ENCODE data around the gene CRHR2.

CRHR2 gene

DNA sequence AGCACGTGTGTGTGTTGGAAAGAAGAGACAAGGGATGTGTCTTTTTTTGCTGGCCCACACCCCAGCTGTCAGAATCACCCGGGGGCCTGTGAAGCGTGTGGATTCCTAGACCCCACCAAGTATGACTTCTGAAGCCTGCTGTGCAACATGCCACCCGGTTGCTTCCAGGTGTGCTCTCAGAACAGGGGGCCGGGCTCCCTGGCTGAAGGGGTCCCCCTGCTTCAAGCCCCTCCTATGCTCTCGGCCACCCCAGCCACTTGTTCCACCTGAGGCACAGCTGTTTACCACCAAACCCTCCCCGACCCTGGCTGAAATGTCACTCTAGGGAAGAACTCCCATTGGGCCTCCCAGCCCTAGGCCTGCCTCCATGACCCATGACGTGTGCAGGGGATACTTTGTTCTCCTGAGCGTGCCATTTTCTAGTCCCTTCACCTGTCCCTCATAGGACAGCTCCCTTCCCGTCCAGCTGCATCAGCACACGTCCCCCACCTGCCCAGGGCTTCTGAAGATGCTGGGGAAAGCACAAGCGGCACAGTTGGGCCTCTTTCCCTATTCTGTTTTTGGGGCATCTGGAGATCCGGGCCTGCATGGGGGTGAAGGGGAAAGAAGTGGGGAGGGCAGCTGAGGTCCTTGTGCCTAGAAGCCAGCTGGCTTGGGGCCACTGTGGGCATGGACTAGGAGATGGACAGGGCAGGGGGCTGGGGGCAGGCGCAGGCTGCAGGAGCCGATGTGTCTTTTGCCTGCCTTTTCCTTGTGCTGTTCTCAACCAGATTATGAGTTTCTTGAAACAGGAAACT, 33.3 kb downstream of the CRHR2 start:
- no peak overlapping the region for H3K14ac ChIP-seq (ENCODE audit: low read length)
- H4K91ac ChIP-seq (ENCODE audit: low read depth, low read length): no peak overlapping the region
- no peak overlapping the region for H2AK5ac ChIP-seq (ENCODE audit: low read length)
- H3K4me2 ChIP-seq (ENCODE audit: low read length): no peak overlapping the region
- no peak overlapping the region for H2AFZ ChIP-seq (ENCODE audit: insufficient read depth, low read length, poor library complexity)
- H4K12ac ChIP-seq (ENCODE audit: low read depth, low read length): no peak overlapping the region
- no peaks in the 10 kb centered on the region for H3K27me3 ChIP-seq (ENCODE audit: insufficient read depth, low read length)
- H3K9ac ChIP-seq (ENCODE audit: low read length): no peak overlapping the region
- H3K18ac ChIP-seq (ENCODE audit: low read length): no peak overlapping the region
- H3K79me1 ChIP-seq (ENCODE audit: low read length): no peaks in the 10 kb centered on the region
- no peaks in the 10 kb centered on the region for H3K79me2 ChIP-seq (ENCODE audit: control insufficient read depth, insufficient read depth, low read length, poor library complexity)
- no peak overlapping the region for H3K23ac ChIP-seq (ENCODE audit: low read length)
- no peak overlapping the region for H4K8ac ChIP-seq (ENCODE audit: low read depth, low read length)
- no peak overlapping the region for H3K4ac ChIP-seq (ENCODE audit: low read depth, low read length)
- H3K27ac ChIP-seq (ENCODE audit: low read depth, low read length): no peak overlapping the region
- DNase-seq: no peak
- peaks cover 0 to 4% of the 10 kb centered on the region in 2 experiments for H3K4me1 ChIP-seq (ENCODE audit: control insufficient read depth in 1 of 2, insufficient read depth in 2 of 2, low read length in 2 of 2)
- no peak overlapping the region for H2BK12ac ChIP-seq (ENCODE audit: low read length)
- no peak overlapping the region for H2BK120ac ChIP-seq (ENCODE audit: insufficient read depth, low read length, poor library complexity)
- H2BK5ac ChIP-seq (ENCODE audit: low read depth, low read length, poor library complexity): no peak overlapping the region
- peaks cover 2 to 9% of the 10 kb centered on the region in 2 experiments for H3K36me3 ChIP-seq (ENCODE audit: control insufficient read depth in 1 of 2, insufficient read depth in 2 of 2, low read length in 2 of 2)
- no peak overlapping the region for H3K4me3 ChIP-seq (ENCODE audit: low read depth, low read length)
- H3K9me3 ChIP-seq (ENCODE audit: insufficient read depth, low read depth, low read length): no peaks in the 10 kb centered on the region
- no CpG with 5 or more reads among the region's 15 CpGs for WGBS (ENCODE audit: extremely low coverage, insufficient coverage, insufficient read length)

- Histone ChIP-seq H4K91ac (ENCODE audit: low read depth, low read length) (no peak overlapping the region), H3K4me1 (ENCODE audit: control insufficient read depth in 1 of 2, insufficient read depth in 2 of 2, low read length in 2 of 2) (peaks cover 0 to 5% of the 10 kb centered on the region in 2 experiments), H3K4me2 (ENCODE audit: low read length) (no peak overlapping the region), H3K4ac (ENCODE audit: low read depth, low read length) (no peak overlapping the region), H2AK5ac (ENCODE audit: low read length) (no peak overlapping the region), H3K36me3 (ENCODE audit: control insufficient read depth in 1 of 2, insufficient read depth in 2 of 2, low read length in 2 of 2) (peaks cover 2 to 11% of the 10 kb centered on the region in 2 experiments), H3K18ac (ENCODE audit: low read length) (no peak overlapping the region), H4K8ac (ENCODE audit: low read depth, low read length) (no peak overlapping the region), H3K79me2 (ENCODE audit: control insufficient read depth, insufficient read depth, low read length, poor library complexity) (peaks cover 2% of the 10 kb centered on the region), H3K23ac (ENCODE audit: low read length) (no peak overlapping the region), H2BK5ac (ENCODE audit: low read depth, low read length, poor library complexity) (no peak overlapping the region), H3K14ac (ENCODE audit: low read length) (no peak overlapping the region), H4K12ac (ENCODE audit: low read depth, low read length) (no peak overlapping the region), H3K9ac (ENCODE audit: low read length) (no peak overlapping the region), H3K27ac (ENCODE audit: low read depth, low read length) (no peak overlapping the region), H3K9me3 (ENCODE audit: insufficient read depth, low read depth, low read length) (no peaks in the 10 kb centered on the region), H2BK120ac (ENCODE audit: insufficient read depth, low read length, poor library complexity) (no peak overlapping the region), H2BK12ac (ENCODE audit: low read length) (no peak overlapping the region), H3K4me3 (ENCODE audit: low read depth, low read length) (no peak overlapping the region), H3K79me1 (ENCODE audit: low read length) (no peaks in the 10 kb centered on the region), H2AFZ (ENCODE audit: insufficient read depth, low read length, poor library complexity) (no peak overlapping the region), H3K27me3 (ENCODE audit: insufficient read depth, low read length) (no peaks in the 10 kb centered on the region)
- no CpG with 5 or more reads among the region's 10 CpGs for WGBS (ENCODE audit: extremely low coverage, insufficient coverage, insufficient read length)
- no peak for DNase-seq
These were observed 34.5 kb downstream of the CRHR2 start for GRCh38 chr7:30647589-30648364.

GRCh38 chr7:30646154-30646553, 36.1 kb downstream of the CRHR2 start:
- H2BK5ac ChIP-seq (ENCODE audit: low read depth, low read length, poor library complexity): no peak overlapping the region
- no peak overlapping the region for H3K23ac ChIP-seq (ENCODE audit: low read length)
- no CpG with 5 or more reads among the region's 12 CpGs for WGBS (ENCODE audit: extremely low coverage, insufficient coverage, insufficient read length)
- no peak overlapping the region for H3K27ac ChIP-seq (ENCODE audit: low read depth, low read length)
- H3K36me3 ChIP-seq (ENCODE audit: control insufficient read depth in 1 of 2, insufficient read depth in 2 of 2, low read length in 2 of 2): peaks cover 2 to 11% of the 10 kb centered on the region in 2 experiments
- no peak overlapping the region for H3K4me3 ChIP-seq (ENCODE audit: low read depth, low read length)
- DNase-seq: no peak
- no peak overlapping the region for H2AK5ac ChIP-seq (ENCODE audit: low read length)
- no peaks in the 10 kb centered on the region for H3K27me3 ChIP-seq (ENCODE audit: insufficient read depth, low read length)
- no peak overlapping the region for H3K9ac ChIP-seq (ENCODE audit: low read length)
- H2BK12ac ChIP-seq (ENCODE audit: low read length): no peak overlapping the region
- no peak overlapping the region for H3K4me2 ChIP-seq (ENCODE audit: low read length)
- no peak overlapping the region for H4K91ac ChIP-seq (ENCODE audit: low read depth, low read length)
- H3K18ac ChIP-seq (ENCODE audit: low read length): no peak overlapping the region
- H3K4me1 ChIP-seq (ENCODE audit: control insufficient read depth in 1 of 2, insufficient read depth in 2 of 2, low read length in 2 of 2): peaks cover 0 to 1% of the 10 kb centered on the region in 2 experiments
- no peak overlapping the region for H4K12ac ChIP-seq (ENCODE audit: low read depth, low read length)
- peaks cover 2% of the 10 kb centered on the region for H3K79me2 ChIP-seq (ENCODE audit: control insufficient read depth, insufficient read depth, low read length, poor library complexity)
- H3K9me3 ChIP-seq (ENCODE audit: insufficient read depth, low read depth, low read length): no peaks in the 10 kb centered on the region
- H3K14ac ChIP-seq (ENCODE audit: low read length): no peak overlapping the region
- no peaks in the 10 kb centered on the region for H3K79me1 ChIP-seq (ENCODE audit: low read length)
- no peak overlapping the region for H3K4ac ChIP-seq (ENCODE audit: low read depth, low read length)
- H2AFZ ChIP-seq (ENCODE audit: insufficient read depth, low read length, poor library complexity): no peak overlapping the region
- H4K8ac ChIP-seq (ENCODE audit: low read depth, low read length): no peak overlapping the region
- no peak overlapping the region for H2BK120ac ChIP-seq (ENCODE audit: insufficient read depth, low read length, poor library complexity)

GRCh38 chr7:30645661-30646060, 36.6 kb downstream of the CRHR2 start:
- H4K91ac ChIP-seq (ENCODE audit: low read depth, low read length): no peak overlapping the region
- no peak overlapping the region for H3K27ac ChIP-seq (ENCODE audit: low read depth, low read length)
- H3K4ac ChIP-seq (ENCODE audit: low read depth, low read length): no peak overlapping the region
- H2BK120ac ChIP-seq (ENCODE audit: insufficient read depth, low read length, poor library complexity): no peak overlapping the region
- no peak overlapping the region for H3K14ac ChIP-seq (ENCODE audit: low read length)
- H3K23ac ChIP-seq (ENCODE audit: low read length): no peak overlapping the region
- no peak overlapping the region for H4K8ac ChIP-seq (ENCODE audit: low read depth, low read length)
- no peak overlapping the region for H4K12ac ChIP-seq (ENCODE audit: low read depth, low read length)
- no peaks in the 10 kb centered on the region for H3K79me1 ChIP-seq (ENCODE audit: low read length)
- peaks cover 0 to 1% of the 10 kb centered on the region in 2 experiments for H3K4me1 ChIP-seq (ENCODE audit: control insufficient read depth in 1 of 2, insufficient read depth in 2 of 2, low read length in 2 of 2)
- H3K36me3 ChIP-seq (ENCODE audit: control insufficient read depth in 1 of 2, insufficient read depth in 2 of 2, low read length in 2 of 2): peaks cover 2 to 11% of the 10 kb centered on the region in 2 experiments
- no peak overlapping the region for H3K4me2 ChIP-seq (ENCODE audit: low read length)
- peaks cover 2% of the 10 kb centered on the region for H3K79me2 ChIP-seq (ENCODE audit: control insufficient read depth, insufficient read depth, low read length, poor library complexity)
- no peak for DNase-seq
- no peak overlapping the region for H3K9ac ChIP-seq (ENCODE audit: low read length)
- H3K9me3 ChIP-seq (ENCODE audit: insufficient read depth, low read depth, low read length): no peaks in the 10 kb centered on the region
- no peaks in the 10 kb centered on the region for H3K27me3 ChIP-seq (ENCODE audit: insufficient read depth, low read length)
- no peak overlapping the region for H3K4me3 ChIP-seq (ENCODE audit: low read depth, low read length)
- H2AK5ac ChIP-seq (ENCODE audit: low read length): no peak overlapping the region
- no peak overlapping the region for H2AFZ ChIP-seq (ENCODE audit: insufficient read depth, low read length, poor library complexity)
- H2BK5ac ChIP-seq (ENCODE audit: low read depth, low read length, poor library complexity): no peak overlapping the region
- no peak overlapping the region for H3K18ac ChIP-seq (ENCODE audit: low read length)
- H2BK12ac ChIP-seq (ENCODE audit: low read length): no peak overlapping the region
- no CpG with 5 or more reads among the region's 3 CpGs for WGBS (ENCODE audit: extremely low coverage, insufficient coverage, insufficient read length)

Measured in trophoblast cell (in vitro differentiated cells and primary cell).